ENCODE results near the gene CD163L1. TPM values are rescaled to one million over a fixed set of nuclear protein-coding genes. Genes with fewer than 3 reads are reported as not detected.

CD163L1 gene
- total RNA-seq, 1 experiment from 2014 or later, result 0.11 TPM

DNA sequence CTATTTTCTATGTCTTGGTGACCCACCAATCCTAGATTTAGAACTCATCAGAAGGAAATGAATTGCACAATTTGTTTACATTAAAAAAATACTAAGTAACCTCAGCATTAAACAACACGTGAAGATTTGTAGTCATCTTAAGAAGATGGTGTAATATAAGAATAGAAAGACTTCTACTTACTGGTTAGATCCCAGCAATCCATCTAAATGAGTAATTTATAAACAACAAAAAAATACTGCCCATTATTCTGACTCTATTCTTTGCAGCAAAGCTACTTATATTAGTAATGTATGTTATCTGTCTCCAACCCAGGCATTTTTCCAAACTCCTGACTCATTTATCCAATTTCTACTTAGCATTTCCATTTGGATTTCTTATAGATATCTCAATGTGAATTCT lies 67.8 kb downstream of the CD163L1 start:
- DNase-seq, result no peak
- no peak overlapping the region for H3K4me3 Mint-ChIP-seq (ENCODE audit: unreplicated experiment)
- intact Hi-C loops (cut with micrococcal nuclease; ENCODE audit: unreplicated experiment), result no loop called here
- H3K9me3 Mint-ChIP-seq (ENCODE audit: unreplicated experiment), result no peaks in the 10 kb centered on the region
- no TSS peak for BruUV-seq (replicated peaks)
- peaks cover 10% of the 10 kb centered on the region for H3K4me1 Mint-ChIP-seq (ENCODE audit: low read depth, unreplicated experiment)
- no peaks in the 10 kb centered on the region for H3K27me3 ChIP-seq (replicated peaks; ENCODE audit: control insufficient read depth, insufficient read depth, low read length)
- POLR2A ChIA-PET, result no interaction called here
- no peaks in the 10 kb centered on the region for H3K36me3 Mint-ChIP-seq (ENCODE audit: insufficient read depth, unreplicated experiment)
- H3K36me3 ChIP-seq (ENCODE audit: control insufficient read depth, insufficient read depth, low read length), result no peaks in the 10 kb centered on the region
- H3K4me3 ChIP-seq (ENCODE audit: low read depth, low read length), result no peak overlapping the region
- TF ChIP-seq, protein P1, sequence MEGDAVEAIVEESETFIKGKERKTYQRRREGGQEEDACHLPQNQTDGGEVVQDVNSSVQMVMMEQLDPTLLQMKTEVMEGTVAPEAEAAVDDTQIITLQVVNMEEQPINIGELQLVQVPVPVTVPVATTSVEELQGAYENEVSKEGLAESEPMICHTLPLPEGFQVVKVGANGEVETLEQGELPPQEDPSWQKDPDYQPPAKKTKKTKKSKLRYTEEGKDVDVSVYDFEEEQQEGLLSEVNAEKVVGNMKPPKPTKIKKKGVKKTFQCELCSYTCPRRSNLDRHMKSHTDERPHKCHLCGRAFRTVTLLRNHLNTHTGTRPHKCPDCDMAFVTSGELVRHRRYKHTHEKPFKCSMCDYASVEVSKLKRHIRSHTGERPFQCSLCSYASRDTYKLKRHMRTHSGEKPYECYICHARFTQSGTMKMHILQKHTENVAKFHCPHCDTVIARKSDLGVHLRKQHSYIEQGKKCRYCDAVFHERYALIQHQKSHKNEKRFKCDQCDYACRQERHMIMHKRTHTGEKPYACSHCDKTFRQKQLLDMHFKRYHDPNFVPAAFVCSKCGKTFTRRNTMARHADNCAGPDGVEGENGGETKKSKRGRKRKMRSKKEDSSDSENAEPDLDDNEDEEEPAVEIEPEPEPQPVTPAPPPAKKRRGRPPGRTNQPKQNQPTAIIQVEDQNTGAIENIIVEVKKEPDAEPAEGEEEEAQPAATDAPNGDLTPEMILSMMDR (IDR thresholded peaks at IDR 0.05; ENCODE audit: insufficient read depth in 1 of 2, low read depth in 1 of 2, low read length in 1 of 2, severe bottlenecking in 1 of 2, unreplicated experiment in 1 of 2), result no peak
- H3K27ac Mint-ChIP-seq (ENCODE audit: unreplicated experiment), result no peak overlapping the region
- H3K9me3 ChIP-seq, result no peaks in the 10 kb centered on the region
- H3K4me1 ChIP-seq, result peaks cover 12% of the 10 kb centered on the region; the same call in 1 of the 2 replicates
- H3K27me3 Mint-ChIP-seq (ENCODE audit: insufficient read depth, unreplicated experiment), result peaks cover 4% of the 10 kb centered on the region
- CTCF ChIA-PET, result no interaction called here

DNA sequence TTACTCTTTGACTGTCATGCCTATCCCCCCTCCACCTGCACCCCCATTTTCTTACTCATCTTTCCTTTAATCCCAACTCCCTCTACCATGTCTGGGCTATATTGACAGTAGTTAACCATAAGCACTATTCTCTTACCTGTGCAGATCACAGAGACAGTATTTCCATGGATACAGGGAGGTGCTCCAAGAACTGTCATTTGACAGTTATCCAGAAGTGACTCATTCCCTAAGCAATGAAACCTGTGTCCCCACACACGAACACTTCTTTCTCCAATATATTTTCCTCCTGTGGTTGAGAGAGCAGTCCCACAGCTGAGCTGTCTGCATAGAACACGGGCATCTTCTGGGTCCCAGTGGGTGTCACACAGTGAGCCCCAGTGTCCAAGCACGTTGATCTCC lies 68.8 kb downstream of the CD163L1 start:
- ChIA-PET CTCF (no interaction called here), POLR2A (no interaction called here)
- Mint-ChIP-seq H3K9me3 (ENCODE audit: unreplicated experiment) (peaks cover 7% of the 10 kb centered on the region), H3K36me3 (ENCODE audit: insufficient read depth, unreplicated experiment) (no peaks in the 10 kb centered on the region), H3K27ac (ENCODE audit: unreplicated experiment) (no peak overlapping the region), H3K4me1 (ENCODE audit: low read depth, unreplicated experiment) (peaks cover 10% of the 10 kb centered on the region), H3K4me3 (ENCODE audit: unreplicated experiment) (no peak overlapping the region), H3K27me3 (ENCODE audit: insufficient read depth, unreplicated experiment) (peaks cover 6% of the 10 kb centered on the region)
- no TSS peak for BruUV-seq (replicated peaks)
- DNase-seq, result no peak
- Histone ChIP-seq H3K9me3 (no peaks in the 10 kb centered on the region), H3K4me1 (peaks cover 12% of the 10 kb centered on the region; the same call in 1 of the 2 replicates), H3K4me3 (ENCODE audit: low read depth, low read length) (no peak overlapping the region), H3K36me3 (ENCODE audit: control insufficient read depth, insufficient read depth, low read length) (no peaks in the 10 kb centered on the region), H3K27me3 (replicated peaks; ENCODE audit: control insufficient read depth, insufficient read depth, low read length) (no peaks in the 10 kb centered on the region)
- intact Hi-C loops (cut with micrococcal nuclease; ENCODE audit: unreplicated experiment), result no loop called here
- TF ChIP-seq, protein P1 (IDR thresholded peaks at IDR 0.05; ENCODE audit: insufficient read depth in 1 of 2, low read depth in 1 of 2, low read length in 1 of 2, severe bottlenecking in 1 of 2, unreplicated experiment in 1 of 2), result no peak

DNA sequence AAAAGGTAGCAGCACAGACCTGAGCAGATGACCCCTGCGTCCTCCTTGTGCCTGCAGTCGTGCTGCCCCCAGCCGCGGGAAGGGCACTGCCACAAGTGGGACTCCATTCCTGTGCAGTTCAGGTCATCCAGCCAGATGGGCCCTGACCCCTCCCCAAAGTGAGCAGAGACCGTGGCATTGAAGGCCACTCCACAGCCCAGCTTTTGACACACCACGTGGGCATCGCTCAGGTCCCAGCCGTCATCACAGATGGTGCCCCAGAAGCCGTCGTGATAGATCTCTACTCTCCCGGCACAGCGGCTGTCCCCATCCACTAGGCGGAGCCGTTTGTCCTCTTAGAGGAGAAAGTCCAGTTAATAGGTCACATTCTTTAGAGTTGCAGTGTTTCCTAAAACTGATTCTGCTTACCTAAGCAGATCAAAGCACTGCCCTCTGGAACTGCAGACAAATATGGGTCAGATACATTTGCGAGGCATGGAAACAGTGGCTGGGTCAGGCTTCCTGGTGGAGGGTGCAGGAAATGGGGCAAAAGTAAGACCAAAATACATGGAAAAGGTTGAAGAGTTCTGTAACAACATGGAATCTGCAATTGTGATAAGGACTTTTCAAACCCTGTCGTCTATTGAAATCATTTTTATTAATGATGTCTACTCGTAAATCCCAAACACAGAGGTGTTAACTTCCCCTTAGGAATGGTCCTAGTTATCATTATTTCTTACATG lies 69.4 kb downstream of the CD163L1 start:
- no peaks in the 10 kb centered on the region for H3K36me3 Mint-ChIP-seq (ENCODE audit: insufficient read depth, unreplicated experiment)
- H3K4me1 Mint-ChIP-seq (ENCODE audit: low read depth, unreplicated experiment), result peaks cover 10% of the 10 kb centered on the region
- TF ChIP-seq, protein P1 (IDR thresholded peaks at IDR 0.05; ENCODE audit: insufficient read depth in 1 of 2, low read depth in 1 of 2, low read length in 1 of 2, severe bottlenecking in 1 of 2, unreplicated experiment in 1 of 2), result peak; percentile 94 to 96
- no peaks in the 10 kb centered on the region for H3K36me3 ChIP-seq (ENCODE audit: control insufficient read depth, insufficient read depth, low read length)
- no peak overlapping the region for H3K4me3 ChIP-seq (ENCODE audit: low read depth, low read length)
- ChIA-PET POLR2A (no interaction called here), CTCF (no interaction called here)
- peak; percentile 85 for DNase-seq
- no peak overlapping the region for H3K27ac Mint-ChIP-seq (ENCODE audit: unreplicated experiment)
- peaks cover 6% of the 10 kb centered on the region for H3K27me3 Mint-ChIP-seq (ENCODE audit: insufficient read depth, unreplicated experiment)
- H3K27me3 ChIP-seq (replicated peaks; ENCODE audit: control insufficient read depth, insufficient read depth, low read length), result no peaks in the 10 kb centered on the region
- intact Hi-C loops (cut with micrococcal nuclease; ENCODE audit: unreplicated experiment), result loop anchor here (1.0 kb wide), 4 partner anchors 66 to 264 kb away; no protein-coding TSS in a partner anchor
- H3K4me3 Mint-ChIP-seq (ENCODE audit: unreplicated experiment), result no peak overlapping the region
- peaks cover 12% of the 10 kb centered on the region; the same call in 1 of the 2 replicates for H3K4me1 ChIP-seq
- no peaks in the 10 kb centered on the region for H3K9me3 ChIP-seq
- H3K9me3 Mint-ChIP-seq (ENCODE audit: unreplicated experiment), result peaks cover 7% of the 10 kb centered on the region
- no TSS peak for BruUV-seq (replicated peaks)

All from Caco-2 (cell line).